Right lobe of liver (tissue), 6 donors: ENCODE measurements around the gene SLC15A3. TPM values are rescaled to one million over a fixed set of nuclear protein-coding genes. Genes with fewer than 3 reads are reported as not detected.

Experiments
- ATAC-seq, 4 donors: fragments of 200-7000 bp; cut with Tn5 transposase; one replicate each; pipeline ENCODE4 v1.9.1; 2020; ENCODE audit warnings: mild to moderate bottlenecking in 4 of 4, moderate library complexity in 4 of 4
- DNase-seq, 3 donors: peaks; one replicate each; pipeline ENCODE4 v3.0.0-alpha.2; 2020
- H3K27ac ChIP-seq, 3 donors: fragments of 200-600 bp; one replicate each; pipeline ENCODE4 v1.8.0; 2022
- H3K27me3 ChIP-seq, 2 donors: fragments of 200-600 bp; one replicate each; pipeline ENCODE4 v1.8.0; 2022
- H3K36me3 ChIP-seq, 4 donors: fragments of 200-600 bp; sonication (generic) in 1 of 4; one replicate each; pipeline versions ENCODE4 v1.5.1 to v1.8.0; 2017 to 2022; ENCODE audit warnings: control low read depth in 1 of 4
- H3K4me1 ChIP-seq, 4 donors: fragments of 200-600 bp; sonication (generic) in 1 of 4; one replicate each; pipeline versions ENCODE4 v1.5.1 to v1.8.0; 2017 to 2022; ENCODE audit warnings: control low read depth in 1 of 4
- H3K4me3 ChIP-seq, 3 donors: fragments of 200-600 bp; one replicate each; pipeline ENCODE4 v1.8.0; 2022
- H3K9me3 ChIP-seq, 4 donors: fragments of 200-600 bp; sonication (generic) in 1 of 4; one replicate each; pipeline versions ENCODE4 v1.5.1 to v1.8.0; 2017 to 2022; ENCODE audit warnings: control low read depth in 1 of 4
- POLR2A ChIP-seq: fragments of 450-650 bp; IDR thresholded peaks from one replicate; pipeline ENCODE4 v1.6.1; 2017; ENCODE audit warnings: antibody characterized with exemption, mild to moderate bottlenecking
- WGBS: methylation state at CpG from one replicate; pipeline ENCODE4 v1.1.6; 2018; ENCODE audit warnings: low coverage, low lambda C conversion rate; ENCODE audit not compliant: insufficient coverage; ENCODE audit errors: missing lambda C conversion rate; 5-methylcytosine and 5-hydroxymethylcytosine counted together
- intact Hi-C, 2 donors: fragments of 100-400 bp; cut with DNase I; formaldehyde crosslinking; loops; one replicate each; pipeline versions ENCODE4 v1.11.2 to v1.14.1; 2022
- total RNA-seq, 6 experiments: library from RNA; depleted of rRNA in 2 of 6; stranded (reverse); fragments of >200 nt in 2 of 6; fragmentation: NEBNext Ultra II Directional in 3 of 6; extraction: Animal tissue kit (Norgen Biotek cat#: 25700) in 3 of 6; gene quantifications; one replicate each; pipeline versions ENCODE4 v1.1.0 to v1.2.4, GENCODE V29; 2016 to 2023
- TF ChIP-seq, protein P1 (sequence below), 4 donors: fragments of 200-600 bp in 3 of 4; fragments of 450-650 bp in 1 of 4; IDR thresholded peaks; one replicate each; pipeline versions ENCODE4 v1.5.1 to v1.8.0; 2016 to 2022; ENCODE audit warnings: antibody characterized with exemption in 4 of 4, mild to moderate bottlenecking in 2 of 4
- donor health status: DM: no; HTN: yes; CAD: no.
- donor health status: DM: no; HTN: no; CAD: no.
- donor health status: DM: no; HTN: no; CAD: no.
- donor health status: DM: no; HTN: yes; CAD: no.
- donor health status: DM: no; HTN: yes; CAD: no.

SLC15A3 gene
- total RNA-seq, 6 experiments from 2014 or later, result 7.2 to 22.2 (median 9.2) TPM

DNA sequence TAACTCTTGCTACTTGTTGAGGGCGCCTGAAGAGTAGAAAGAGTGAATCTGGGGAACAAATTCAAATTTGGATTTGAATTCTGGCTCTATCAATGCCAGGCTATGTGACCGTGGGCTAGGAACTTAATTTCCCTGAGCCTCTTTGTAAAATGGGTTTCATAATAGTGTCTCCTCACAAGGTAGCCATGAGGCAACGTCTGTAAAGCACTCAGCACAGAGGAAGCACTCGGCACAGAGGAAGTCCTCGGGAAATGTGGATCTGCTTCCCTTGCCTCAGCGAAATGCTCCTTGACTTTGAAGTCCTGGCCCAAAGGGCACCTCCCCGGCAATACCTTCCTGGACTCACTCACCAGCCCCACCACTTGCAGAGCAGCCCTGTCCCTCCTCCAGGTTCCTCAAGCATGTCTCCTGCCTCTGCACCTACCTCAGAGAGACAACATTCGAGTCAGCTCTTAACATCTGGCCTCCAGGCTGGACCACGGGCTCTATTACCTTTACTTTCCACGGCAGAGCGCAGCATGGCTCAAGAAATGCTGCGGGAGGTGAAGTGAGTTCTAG, 37.2 kb upstream of the SLC15A3 start:
- Histone ChIP-seq H3K9me3 (no peaks in the 10 kb centered on the region), H3K27me3 (no peaks in the 10 kb centered on the region), H3K4me3 (no peak overlapping the region), H3K36me3 (no peaks in the 10 kb centered on the region), H3K4me1 (no peaks in the 10 kb centered on the region), H3K27ac (no peak overlapping the region)
- DNase-seq (no peak), ATAC-seq (peak in 3 of 4 donors; percentile 17 to 40 (median 18))
- no peak for TF ChIP-seq POLR2A
- TF ChIP-seq, protein P1, sequence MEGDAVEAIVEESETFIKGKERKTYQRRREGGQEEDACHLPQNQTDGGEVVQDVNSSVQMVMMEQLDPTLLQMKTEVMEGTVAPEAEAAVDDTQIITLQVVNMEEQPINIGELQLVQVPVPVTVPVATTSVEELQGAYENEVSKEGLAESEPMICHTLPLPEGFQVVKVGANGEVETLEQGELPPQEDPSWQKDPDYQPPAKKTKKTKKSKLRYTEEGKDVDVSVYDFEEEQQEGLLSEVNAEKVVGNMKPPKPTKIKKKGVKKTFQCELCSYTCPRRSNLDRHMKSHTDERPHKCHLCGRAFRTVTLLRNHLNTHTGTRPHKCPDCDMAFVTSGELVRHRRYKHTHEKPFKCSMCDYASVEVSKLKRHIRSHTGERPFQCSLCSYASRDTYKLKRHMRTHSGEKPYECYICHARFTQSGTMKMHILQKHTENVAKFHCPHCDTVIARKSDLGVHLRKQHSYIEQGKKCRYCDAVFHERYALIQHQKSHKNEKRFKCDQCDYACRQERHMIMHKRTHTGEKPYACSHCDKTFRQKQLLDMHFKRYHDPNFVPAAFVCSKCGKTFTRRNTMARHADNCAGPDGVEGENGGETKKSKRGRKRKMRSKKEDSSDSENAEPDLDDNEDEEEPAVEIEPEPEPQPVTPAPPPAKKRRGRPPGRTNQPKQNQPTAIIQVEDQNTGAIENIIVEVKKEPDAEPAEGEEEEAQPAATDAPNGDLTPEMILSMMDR (IDR thresholded peaks at IDR 0.05), result no peak
- intact Hi-C loops, result loop anchor here in 1 of 2 donors (10.0 kb wide), 1 partner anchor 136 kb away; no protein-coding TSS in a partner anchor
- 56% methylated on average over 6 of the region's 12 CpGs for WGBS

DNA sequence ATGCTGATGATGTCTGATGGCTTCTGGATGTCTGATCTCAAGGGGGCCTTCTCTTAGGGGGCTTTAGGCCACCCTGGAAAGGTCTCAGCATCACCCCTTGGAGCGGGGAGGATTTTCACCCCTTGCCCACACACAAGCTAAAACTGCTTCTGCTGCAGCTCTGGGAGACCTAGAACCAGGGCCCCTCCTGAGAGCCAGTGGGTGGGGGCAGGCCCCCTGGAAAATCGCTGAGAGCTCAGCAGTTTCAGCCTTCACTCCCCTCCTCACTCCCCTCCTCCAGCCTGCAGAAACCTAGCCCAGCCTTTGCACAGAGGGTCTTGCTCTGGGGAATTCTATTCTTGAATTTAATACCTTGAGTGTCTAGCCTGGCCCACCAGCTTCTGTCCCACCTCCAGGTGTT, 36.7 kb upstream of the SLC15A3 start:
- ATAC-seq (peak in 1 of 4 donors; percentile 17), DNase-seq (no peak)
- Histone ChIP-seq H3K4me3 (no peak overlapping the region), H3K4me1 (no peaks in the 10 kb centered on the region), H3K9me3 (no peaks in the 10 kb centered on the region), H3K36me3 (no peaks in the 10 kb centered on the region), H3K27ac (no peak overlapping the region), H3K27me3 (no peaks in the 10 kb centered on the region)
- 27% methylated on average over 2 of the region's 2 CpGs for WGBS
- intact Hi-C loops, result loop anchor here in 1 of 2 donors (10.0 kb wide), 1 partner anchor 136 kb away; no protein-coding TSS in a partner anchor
- TF ChIP-seq, protein P1 (IDR thresholded peaks at IDR 0.05), result no peak
- no peak for TF ChIP-seq POLR2A

DNA sequence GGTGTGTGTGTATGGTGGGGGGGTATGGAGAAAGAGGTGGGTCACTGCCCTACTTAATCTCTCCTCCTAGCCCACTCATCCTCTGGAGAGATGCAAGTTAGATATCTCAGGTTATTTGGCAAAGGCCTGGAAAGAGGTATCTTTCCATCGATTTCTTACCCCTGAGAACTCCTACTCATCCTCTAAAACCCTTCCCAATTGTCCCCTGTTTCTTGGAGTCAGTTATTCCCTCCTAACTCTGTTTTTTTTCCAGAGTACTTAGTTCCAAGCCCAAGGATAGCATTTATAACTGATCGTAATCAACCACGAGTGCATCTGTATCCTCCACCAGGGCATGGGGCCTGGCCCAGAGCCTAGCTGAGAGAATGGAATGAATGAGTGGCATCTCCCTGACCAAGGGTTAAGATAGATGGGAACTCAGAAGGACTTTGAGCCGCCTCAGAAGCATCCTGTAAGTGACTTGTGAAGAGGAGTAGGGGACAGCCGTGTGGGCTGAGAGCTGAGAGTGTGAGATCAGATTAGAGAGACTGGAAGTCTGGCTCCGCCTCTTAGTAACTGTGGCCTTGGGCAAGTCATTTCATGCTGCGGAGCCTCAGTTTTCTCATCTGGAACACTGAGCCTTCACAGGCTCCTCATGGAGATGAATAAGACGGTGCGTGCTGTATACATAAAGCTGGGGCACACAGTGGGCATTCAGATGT, 35.8 kb upstream of the SLC15A3 start:
- 67% methylated on average over 6 of the region's 9 CpGs for WGBS
- ATAC-seq, result no peak
- Histone ChIP-seq H3K4me3 (no peak overlapping the region), H3K36me3 (no peaks in the 10 kb centered on the region), H3K4me1 (no peaks in the 10 kb centered on the region), H3K9me3 (no peaks in the 10 kb centered on the region), H3K27ac (no peak overlapping the region), H3K27me3 (no peaks in the 10 kb centered on the region)
- no peak for TF ChIP-seq POLR2A
- TF ChIP-seq, protein P1 (IDR thresholded peaks at IDR 0.05), result no peak
- no peak for DNase-seq
- intact Hi-C loops, result loop anchor here in 1 of 2 donors (10.0 kb wide), 1 partner anchor 137 kb away; no protein-coding TSS in a partner anchor

DNA sequence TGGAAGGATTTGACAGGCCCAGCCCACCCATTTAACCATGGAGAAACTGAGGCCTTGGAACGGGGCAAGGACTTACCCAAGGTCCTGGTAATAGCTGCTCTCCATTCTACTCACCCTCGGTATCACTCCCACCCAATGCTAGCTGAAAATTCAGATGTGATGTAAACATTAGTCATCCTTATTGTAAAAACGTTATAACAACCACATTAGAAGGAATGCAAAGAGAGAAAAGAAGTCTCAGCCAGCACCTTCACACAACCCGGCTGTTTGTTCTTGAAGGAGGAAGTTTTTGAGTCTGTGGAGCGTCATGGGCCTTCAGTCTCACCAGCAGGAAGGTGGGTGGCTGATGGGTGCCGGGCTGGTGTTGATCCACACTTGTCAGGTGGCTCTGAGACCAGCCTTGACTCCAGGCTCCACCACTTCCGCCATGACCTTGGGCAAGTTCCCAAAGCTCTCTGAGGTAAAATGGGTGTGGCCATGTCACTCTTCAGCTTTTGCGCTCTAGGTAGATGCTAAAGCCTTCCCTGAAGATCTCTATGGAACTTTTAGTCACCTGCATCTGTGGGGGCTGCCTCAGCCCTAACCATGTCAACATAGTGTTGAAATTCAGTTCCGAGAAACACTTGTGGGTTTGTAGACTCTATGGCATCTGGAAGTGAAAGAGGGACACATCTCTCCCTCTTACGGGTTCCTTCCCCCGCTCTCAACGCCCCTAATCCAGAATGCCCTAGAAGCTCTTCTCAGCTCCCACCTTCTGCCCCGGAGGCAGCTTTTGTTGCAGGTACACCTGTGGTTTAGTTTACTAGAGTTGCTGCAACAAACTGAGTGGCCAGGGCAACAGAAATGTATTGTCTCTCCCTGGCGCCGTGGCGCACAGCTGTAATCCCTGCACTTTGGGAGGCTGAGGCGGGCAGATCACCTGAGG, 34.3 kb upstream of the SLC15A3 start:
- 60% methylated on average over 15 of the region's 17 CpGs for WGBS
- no peaks in the 10 kb centered on the region for H3K36me3 ChIP-seq
- H3K9me3 ChIP-seq, result no peaks in the 10 kb centered on the region
- intact Hi-C loops, result loop anchor here in 1 of 2 donors (10.0 kb wide), 1 partner anchor 139 kb away; no protein-coding TSS in a partner anchor
- peak; percentile 21 to 36 (median 30) for ATAC-seq
- H3K27me3 ChIP-seq, result no peaks in the 10 kb centered on the region
- H3K4me3 ChIP-seq, result no peak overlapping the region
- TF ChIP-seq, protein P1 (IDR thresholded peaks at IDR 0.05), result no peak
- TF ChIP-seq POLR2A, result no peak
- DNase-seq, result no peak
- H3K27ac ChIP-seq, result no peak overlapping the region
- no peaks in the 10 kb centered on the region for H3K4me1 ChIP-seq
